GM21619 (cell line): ENCODE results near the gene NPHP1.
"Not testable (repeated sequence)": the region's sequence is repeated elsewhere in the genome, so short reads cannot be mapped to it uniquely, and the experiment has no call there.

Source experiments
- ATAC-seq: cut with Tn5 transposase; IDR thresholded peaks from one replicate; pipeline ENCODE4 v1.9.1; 2021; ENCODE audit not compliant: unreplicated experiment

Gene NPHP1

GRCh38 chr2:110105183-110105582, 99.6 kb downstream of the NPHP1 start:
- no peak for ATAC-seq

DNA sequence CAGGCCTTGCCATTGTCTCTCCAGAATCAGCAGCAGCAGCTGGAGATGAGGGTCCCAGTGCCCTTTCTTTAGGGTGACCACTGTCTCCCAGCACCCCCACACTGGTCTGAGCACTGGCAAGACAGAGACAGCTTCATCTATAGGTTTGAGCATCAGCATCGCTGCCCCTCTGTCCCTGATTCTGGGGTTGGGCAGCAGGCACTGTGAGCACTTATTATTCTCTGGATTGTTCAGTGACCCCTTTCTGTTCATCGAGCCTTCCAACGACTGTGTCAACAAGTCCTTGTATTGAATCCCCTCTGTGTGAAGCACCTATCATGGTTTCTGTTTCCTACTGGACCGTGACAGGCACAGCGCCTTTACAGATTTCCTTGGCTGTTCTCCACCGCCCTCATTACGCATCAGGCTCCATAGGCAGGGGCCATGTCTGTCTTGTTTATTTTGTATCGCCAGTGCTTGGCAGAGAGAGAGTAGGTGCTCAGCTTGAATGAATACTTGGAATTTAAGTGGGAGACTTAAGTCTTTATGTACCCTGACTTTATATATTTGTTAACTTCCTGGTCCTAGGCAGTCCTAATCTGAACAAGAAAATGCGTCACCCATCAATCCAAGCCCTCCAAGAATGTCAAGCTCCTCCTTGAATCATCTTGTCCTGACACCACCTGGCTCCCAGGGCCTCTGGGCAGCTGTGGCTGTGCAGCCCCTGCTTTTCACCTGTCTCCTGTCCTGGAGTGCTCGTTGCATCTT, 100.6 kb downstream of the NPHP1 start:
- ATAC-seq = no peak

DNA sequence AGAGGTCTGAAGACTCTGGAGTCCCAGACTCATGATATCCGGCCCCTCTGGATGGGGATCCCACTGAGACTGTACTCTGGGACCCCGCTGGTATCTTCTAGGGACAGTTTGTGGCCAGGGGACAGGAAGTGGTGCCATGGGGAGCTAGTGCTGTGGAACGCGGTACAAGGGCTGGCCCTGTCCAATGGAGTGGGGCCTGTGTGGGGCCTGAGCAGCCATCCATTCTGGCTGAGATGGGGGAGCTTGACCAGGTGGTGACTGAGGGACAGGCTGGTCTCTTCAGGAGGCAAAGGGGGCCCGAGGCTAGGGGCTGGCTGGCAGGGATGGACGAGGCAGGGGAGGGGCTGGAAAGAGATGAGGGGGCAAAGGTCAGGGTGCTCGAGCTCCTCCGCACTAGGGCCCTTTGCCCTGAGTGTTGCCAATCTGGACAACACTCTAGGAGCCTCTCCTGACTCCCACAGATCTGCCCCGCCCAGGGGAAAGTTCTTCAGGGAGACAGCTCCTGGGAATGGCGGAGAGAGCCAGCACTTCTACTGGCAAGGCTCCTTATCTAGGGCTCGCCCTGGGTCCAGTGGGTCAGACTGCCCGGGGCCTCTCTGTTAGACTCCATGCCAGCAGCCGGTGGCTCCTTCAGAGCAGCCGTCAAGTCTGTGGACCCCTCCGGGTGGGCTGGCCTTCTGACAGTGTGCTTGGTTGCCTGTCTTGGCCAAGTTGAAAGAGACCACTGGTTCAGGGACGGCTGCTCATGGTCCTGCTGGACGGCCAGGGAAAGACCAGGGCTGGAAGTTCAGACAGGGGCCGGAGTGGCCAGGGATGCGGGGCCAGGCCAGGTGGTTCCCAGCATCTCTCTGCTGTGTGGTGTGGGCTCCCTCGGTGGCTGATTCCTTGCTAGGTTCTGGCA, 101.5 kb downstream of the NPHP1 start:
- no peak for ATAC-seq

GRCh38 chr2:110101901-110102803, 102.7 kb downstream of the NPHP1 start:
- no peak for ATAC-seq

DNA sequence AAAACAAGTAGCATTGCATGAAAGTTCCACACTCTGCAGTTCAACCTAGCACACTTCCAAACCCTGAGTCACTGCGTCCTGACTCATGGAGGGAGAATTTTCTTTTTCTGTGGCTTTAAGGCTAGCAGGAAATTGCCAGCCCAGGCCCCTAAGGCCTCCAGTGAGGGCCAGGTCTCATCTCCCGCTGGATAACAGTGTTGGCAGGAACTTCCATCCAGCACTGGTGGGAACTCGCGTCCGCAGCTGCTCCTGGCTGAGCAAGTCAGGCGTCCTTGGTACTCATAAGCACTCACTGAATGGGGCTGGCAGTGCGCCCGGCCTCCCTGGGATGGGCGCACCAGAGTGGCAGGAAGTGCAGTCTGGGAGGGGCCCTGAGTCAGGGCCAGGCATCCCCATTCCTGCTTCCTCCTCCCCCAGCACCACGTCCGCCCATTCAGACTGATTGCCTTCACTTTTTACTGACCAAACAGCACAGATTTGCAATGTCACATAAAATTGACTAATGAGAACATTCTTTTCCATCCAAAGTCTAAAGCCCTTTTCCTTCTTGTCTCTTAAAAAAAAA, 103.5 kb downstream of the NPHP1 start:
- no peak for ATAC-seq

DNA sequence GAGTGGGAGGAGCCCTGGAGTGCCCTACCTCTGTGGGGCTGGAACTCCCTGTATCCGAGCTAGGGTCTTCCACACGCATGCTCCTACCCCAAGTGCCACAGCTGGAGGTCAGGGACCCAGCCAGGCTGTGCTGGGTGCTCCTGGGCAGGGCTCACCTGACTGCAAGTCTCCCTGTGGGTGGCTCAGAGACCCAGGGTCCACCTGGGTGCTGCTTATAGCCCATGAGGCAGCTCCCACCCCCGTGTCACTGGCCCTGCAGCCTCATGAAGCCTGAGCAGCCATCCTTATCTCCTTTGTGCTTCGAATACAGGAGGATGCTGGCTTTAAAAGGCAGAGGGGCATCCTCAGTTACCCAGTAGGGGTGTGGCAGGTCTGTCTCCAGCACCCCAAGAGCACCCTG, 103.9 kb downstream of the NPHP1 start:
- not testable (repeated sequence) for ATAC-seq

DNA sequence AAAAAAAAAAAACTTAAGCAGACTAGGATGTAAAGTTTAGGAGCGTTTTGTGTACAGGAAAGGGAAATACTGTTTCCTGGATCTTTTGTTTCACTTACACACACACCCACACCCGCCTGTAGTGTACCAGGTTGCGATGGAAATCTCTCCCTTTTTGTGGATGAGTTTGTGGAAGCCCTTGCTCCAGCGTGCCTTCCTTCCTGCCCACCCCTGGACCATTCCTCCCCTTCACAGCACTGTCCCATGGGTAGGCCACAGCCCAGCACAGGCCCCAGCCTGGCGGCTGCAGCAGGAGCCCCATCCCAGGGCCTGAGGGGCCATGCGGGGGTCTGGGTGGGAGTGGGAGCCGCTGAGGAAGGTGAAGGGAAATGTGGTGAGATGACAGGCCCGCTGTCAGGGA, 104.3 kb downstream of the NPHP1 start:
- no peak for ATAC-seq

GRCh38 chr2:110099471-110100225, 105.2 kb downstream of the NPHP1 start:
- no peak for ATAC-seq

GRCh38 chr2:110099038-110099425, 105.8 kb downstream of the NPHP1 start:
- no peak for ATAC-seq

GRCh38 chr2:110097506-110098220, 107.2 kb downstream of the NPHP1 start:
- no peak for ATAC-seq

GRCh38 chr2:110095994-110096633, 108.7 kb downstream of the NPHP1 start:
- no peak for ATAC-seq

GRCh38 chr2:110094884-110095534, 109.8 kb downstream of the NPHP1 start:
- ATAC-seq = not testable (repeated sequence)

GRCh38 chr2:110093924-110094323, 110.9 kb downstream of the NPHP1 start:
- not testable (repeated sequence) for ATAC-seq

GRCh38 chr2:110090164-110090563, 114.6 kb downstream of the NPHP1 start:
- not testable (repeated sequence) for ATAC-seq

- not testable (repeated sequence) for ATAC-seq
Measured at GRCh38 chr2:110083757-110084156, 121.1 kb downstream of the NPHP1 start.

- not testable (repeated sequence) for ATAC-seq
Measured at GRCh38 chr2:110083162-110083561, 121.7 kb downstream of the NPHP1 start.

GRCh38 chr2:110078104-110078503, 126.7 kb downstream of the NPHP1 start:
- ATAC-seq = not testable (repeated sequence)

GRCh38 chr2:110075896-110076295, 128.9 kb downstream of the NPHP1 start:
- not testable (repeated sequence) for ATAC-seq
